SU-DHL-6 (cell line): ENCODE measurements around the gene RELN.

Experiments used
- H2AFZ ChIP-seq: fragments of 200-600 bp; sonication (generic); 2 replicates; pipeline ENCODE4 v1.6.1; 2014; ENCODE audit warnings: low read depth, mild to moderate bottlenecking, moderate library complexity, mixed read lengths, antibody characterized with exemption, low read length; ENCODE audit not compliant: severe bottlenecking
- H3F3A ChIP-seq: fragments of 200-600 bp; shearing (Covaris generic); 2 replicates; pipeline ENCODE4 v1.6.0; 2016; ENCODE audit warnings: antibody characterized with exemption, mild to moderate bottlenecking; ENCODE audit not compliant: insufficient read depth
- H3K27ac ChIP-seq: fragments of 200-600 bp; sonication (generic); 2 replicates; pipeline ENCODE4 v1.5.1; 2016; ENCODE audit warnings: low read depth, mild to moderate bottlenecking, low read length, moderate library complexity, mixed read lengths
- H3K27me3 ChIP-seq: fragments of 200-600 bp; sonication (generic), shearing (Covaris generic); 2 replicates; pipeline ENCODE4 v1.6.0; 2014; ENCODE audit warnings: mild to moderate bottlenecking, low read length
- H3K36me3 ChIP-seq: fragments of 200-600 bp; sonication (generic); 2 replicates; pipeline ENCODE4 v1.6.1; 2014; ENCODE audit warnings: mild to moderate bottlenecking, low read length, mixed read lengths
- H3K4me2 ChIP-seq: fragments of 300-600, 200-600 bp; shearing (Covaris generic), sonication (generic); 2 replicates; pipeline ENCODE4 v1.6.0; 2014; ENCODE audit warnings: low read length, low read depth, mild to moderate bottlenecking; ENCODE audit not compliant: poor library complexity, severe bottlenecking
- H3K4me3 ChIP-seq: fragments of 200-600 bp; sonication (generic); 2 replicates; pipeline ENCODE4 v1.5.1; 2014; ENCODE audit warnings: antibody characterized with exemption, low read length, mild to moderate bottlenecking, mixed read lengths; ENCODE audit not compliant: insufficient read depth, poor library complexity, severe bottlenecking
- H3K79me2 ChIP-seq: fragments of 200-600 bp; sonication (generic); 2 replicates; pipeline ENCODE4 v1.6.1; 2014; ENCODE audit warnings: mild to moderate bottlenecking, low read length, moderate library complexity; ENCODE audit not compliant: insufficient read depth
- H3K9ac ChIP-seq: fragments of 200-600 bp; sonication (generic); 2 replicates; pipeline ENCODE4 v1.7.0; 2014; ENCODE audit warnings: mild to moderate bottlenecking, low read length
- H3K9me2 ChIP-seq: fragments of 200-600 bp; sonication (generic); replicated peaks from 2 replicates; pipeline ENCODE4 v1.6.1; 2014; ENCODE audit warnings: low read length; ENCODE audit not compliant: insufficient read depth
- H3K9me3 ChIP-seq: fragments of 200-600 bp; sonication (generic); 2 replicates; pipeline ENCODE4 v1.6.1; 2014; ENCODE audit warnings: low read length, mixed read lengths; ENCODE audit not compliant: insufficient read depth
- H4K20me1 ChIP-seq: fragments of 200-600 bp; sonication (generic); 2 replicates; pipeline ENCODE4 v1.6.1; 2014; ENCODE audit warnings: low read depth, mild to moderate bottlenecking, antibody characterized with exemption, low read length, moderate library complexity, mixed read lengths
- EZH2phosphoT487 ChIP-seq: fragments of 200-600 bp; sonication (generic), shearing (Covaris generic); conservative IDR thresholded peaks from 2 replicates; pipeline ENCODE4 v1.6.1; 2018; ENCODE audit warnings: mild to moderate bottlenecking, antibody characterized with exemption, low read length, moderate library complexity, mixed read lengths
- TF ChIP-seq, protein P1 (sequence below): fragments of 200-600 bp; sonication (generic); IDR thresholded peaks from one replicate; pipeline ENCODE4 v1.5.1; 2017; ENCODE audit warnings: antibody characterized with exemption, mild to moderate bottlenecking, low read length, moderate library complexity; ENCODE audit not compliant: insufficient read depth, poor library complexity, severe bottlenecking

Gene RELN

DNA sequence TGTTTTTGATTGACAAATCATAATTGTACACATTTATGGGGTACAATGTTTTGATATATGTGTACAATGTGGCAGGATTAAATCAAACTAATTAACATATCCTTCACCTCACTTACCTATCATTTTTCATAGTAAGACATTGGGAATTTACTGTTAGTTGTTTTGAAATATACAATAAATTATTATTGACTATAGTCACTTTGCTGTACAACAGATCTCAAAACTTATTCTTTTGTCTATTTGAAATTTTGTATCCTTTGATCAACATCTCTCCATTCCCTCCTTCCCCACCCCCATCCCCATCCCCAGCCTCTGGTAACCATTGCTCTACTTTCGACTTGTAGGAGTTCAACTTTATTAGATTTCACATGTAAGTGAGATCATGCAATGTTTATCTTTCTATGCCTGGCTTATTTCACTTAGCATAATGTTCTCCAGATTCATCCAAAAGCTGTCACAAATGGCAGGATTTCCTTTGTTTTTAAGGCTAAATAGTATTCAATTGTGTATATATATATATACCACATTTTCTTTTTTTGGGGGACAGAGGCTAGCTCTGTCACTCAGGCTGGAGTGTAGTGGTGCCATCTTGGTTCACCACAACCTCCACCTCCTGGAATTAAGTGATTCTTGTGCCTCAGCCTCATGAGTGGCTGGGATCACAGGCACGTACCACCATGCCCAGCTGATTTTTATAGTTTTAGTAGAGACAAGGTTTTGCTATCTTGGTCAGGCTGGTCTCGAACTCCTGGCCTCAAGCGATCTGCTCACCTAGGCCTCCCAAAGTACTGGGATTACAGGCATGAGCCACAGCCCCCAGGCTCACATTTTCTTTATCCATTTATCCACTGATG, 520.1 kb downstream of the RELN start:
- H2AFZ ChIP-seq: no peak overlapping the region
- no peaks in the 10 kb centered on the region for H3K79me2 ChIP-seq
- H3K27ac ChIP-seq: no peak overlapping the region
- H3K9me2 ChIP-seq: no peaks in the 10 kb centered on the region
- TF ChIP-seq, protein P1, sequence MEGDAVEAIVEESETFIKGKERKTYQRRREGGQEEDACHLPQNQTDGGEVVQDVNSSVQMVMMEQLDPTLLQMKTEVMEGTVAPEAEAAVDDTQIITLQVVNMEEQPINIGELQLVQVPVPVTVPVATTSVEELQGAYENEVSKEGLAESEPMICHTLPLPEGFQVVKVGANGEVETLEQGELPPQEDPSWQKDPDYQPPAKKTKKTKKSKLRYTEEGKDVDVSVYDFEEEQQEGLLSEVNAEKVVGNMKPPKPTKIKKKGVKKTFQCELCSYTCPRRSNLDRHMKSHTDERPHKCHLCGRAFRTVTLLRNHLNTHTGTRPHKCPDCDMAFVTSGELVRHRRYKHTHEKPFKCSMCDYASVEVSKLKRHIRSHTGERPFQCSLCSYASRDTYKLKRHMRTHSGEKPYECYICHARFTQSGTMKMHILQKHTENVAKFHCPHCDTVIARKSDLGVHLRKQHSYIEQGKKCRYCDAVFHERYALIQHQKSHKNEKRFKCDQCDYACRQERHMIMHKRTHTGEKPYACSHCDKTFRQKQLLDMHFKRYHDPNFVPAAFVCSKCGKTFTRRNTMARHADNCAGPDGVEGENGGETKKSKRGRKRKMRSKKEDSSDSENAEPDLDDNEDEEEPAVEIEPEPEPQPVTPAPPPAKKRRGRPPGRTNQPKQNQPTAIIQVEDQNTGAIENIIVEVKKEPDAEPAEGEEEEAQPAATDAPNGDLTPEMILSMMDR: no peak
- no peak for TF ChIP-seq EZH2phosphoT487
- no peaks in the 10 kb centered on the region for H3K9me3 ChIP-seq
- no peak overlapping the region for H3K4me2 ChIP-seq
- H3K27me3 ChIP-seq: no peaks in the 10 kb centered on the region
- H3K4me3 ChIP-seq: no peak overlapping the region
- no peaks in the 10 kb centered on the region for H3F3A ChIP-seq
- H3K36me3 ChIP-seq: no peaks in the 10 kb centered on the region
- no peaks in the 10 kb centered on the region for H4K20me1 ChIP-seq
- no peak overlapping the region for H3K9ac ChIP-seq

DNA sequence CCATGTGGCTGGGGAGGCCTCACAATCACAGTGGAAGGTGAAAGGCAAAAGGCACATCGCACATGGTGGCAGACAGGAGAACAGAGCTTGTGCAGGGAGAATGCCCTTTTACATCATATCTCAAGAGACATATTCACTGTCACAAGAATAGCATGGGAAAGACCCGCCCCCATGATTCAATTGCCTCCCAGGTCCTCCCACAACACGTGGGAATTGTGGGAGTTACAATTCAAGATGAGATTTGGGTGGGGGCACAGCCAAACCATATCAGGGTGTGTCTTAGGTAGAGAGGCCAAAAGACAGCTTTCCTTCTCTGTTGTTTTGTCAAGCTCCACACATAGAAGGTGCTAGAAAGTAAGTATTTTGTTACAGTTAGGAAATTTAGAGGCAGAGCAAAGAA, 522.6 kb downstream of the RELN start:
- no peak overlapping the region for H3K4me2 ChIP-seq
- H3K27me3 ChIP-seq: no peaks in the 10 kb centered on the region
- TF ChIP-seq, protein P1: no peak
- TF ChIP-seq EZH2phosphoT487: no peak
- H3K9me3 ChIP-seq: no peaks in the 10 kb centered on the region
- H3K36me3 ChIP-seq: no peaks in the 10 kb centered on the region
- H3K4me3 ChIP-seq: no peak overlapping the region
- H2AFZ ChIP-seq: no peak overlapping the region
- no peak overlapping the region for H3K27ac ChIP-seq
- no peaks in the 10 kb centered on the region for H3K9me2 ChIP-seq
- H3K9ac ChIP-seq: no peak overlapping the region
- H3K79me2 ChIP-seq: no peaks in the 10 kb centered on the region
- H3F3A ChIP-seq: no peaks in the 10 kb centered on the region
- no peaks in the 10 kb centered on the region for H4K20me1 ChIP-seq

DNA sequence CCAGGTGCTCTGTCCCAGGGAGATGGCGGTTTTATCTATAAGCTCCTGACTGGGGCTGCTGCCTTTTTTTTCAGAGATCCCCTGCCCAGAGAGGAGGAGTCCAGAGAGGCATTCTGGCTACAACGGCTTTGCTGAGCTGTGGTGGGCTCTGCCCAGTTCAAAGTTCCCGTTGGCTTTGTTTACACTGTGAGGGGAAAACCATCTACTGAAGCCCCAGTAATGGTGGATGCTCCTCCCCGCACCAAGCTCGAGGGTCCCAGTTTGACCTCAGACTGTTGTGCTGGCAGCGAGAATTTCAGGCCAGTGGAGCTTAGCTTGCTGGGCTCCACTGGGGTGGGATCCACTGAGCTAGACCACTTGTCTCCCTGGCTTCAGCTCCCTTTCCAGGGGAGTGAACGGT, 527.1 kb downstream of the RELN start:
- Histone ChIP-seq H3K27me3 (no peaks in the 10 kb centered on the region), H3K9me3 (no peaks in the 10 kb centered on the region), H3K79me2 (no peaks in the 10 kb centered on the region), H4K20me1 (no peaks in the 10 kb centered on the region), H3K4me2 (no peak overlapping the region), H3K9ac (no peak overlapping the region), H3K36me3 (no peaks in the 10 kb centered on the region), H3K4me3 (no peak overlapping the region), H3F3A (no peaks in the 10 kb centered on the region), H3K9me2 (no peaks in the 10 kb centered on the region), H3K27ac (no peak overlapping the region), H2AFZ (no peak overlapping the region)
- TF ChIP-seq EZH2phosphoT487: no peak
- TF ChIP-seq, protein P1: no peak
